Coronary artery (tissue), 2 donors: ENCODE measurements around the gene CCDC40.

Source experiments
- DNase-seq: peaks from one replicate; pipeline ENCODE4 v3.0.0-alpha.2; 2017; ENCODE audit warnings: low spot score
- H3K27ac ChIP-seq, 2 donors: fragments of 200-600 bp; sonication (generic); one replicate each; pipeline ENCODE4 v1.5.1; 2016 to 2019
- H3K4me3 ChIP-seq: fragments of 200-600 bp; sonication (generic); 2 replicates; pipeline ENCODE4 v1.5.1; 2016; ENCODE audit warnings: mild to moderate bottlenecking, moderate library complexity
- CTCF ChIP-seq: fragments of 200-600 bp; sonication (generic); IDR thresholded peaks from one replicate; pipeline ENCODE4 v1.5.1; 2019; ENCODE audit warnings: antibody characterized with exemption

The CCDC40 gene

GRCh38 chr17:80141463-80142165 lies 105.2 kb downstream of the CCDC40 start:
- no peak for DNase-seq
- H3K4me3 ChIP-seq: no peak overlapping the region
- TF ChIP-seq CTCF: no peak
- no peak overlapping the region for H3K27ac ChIP-seq

DNA sequence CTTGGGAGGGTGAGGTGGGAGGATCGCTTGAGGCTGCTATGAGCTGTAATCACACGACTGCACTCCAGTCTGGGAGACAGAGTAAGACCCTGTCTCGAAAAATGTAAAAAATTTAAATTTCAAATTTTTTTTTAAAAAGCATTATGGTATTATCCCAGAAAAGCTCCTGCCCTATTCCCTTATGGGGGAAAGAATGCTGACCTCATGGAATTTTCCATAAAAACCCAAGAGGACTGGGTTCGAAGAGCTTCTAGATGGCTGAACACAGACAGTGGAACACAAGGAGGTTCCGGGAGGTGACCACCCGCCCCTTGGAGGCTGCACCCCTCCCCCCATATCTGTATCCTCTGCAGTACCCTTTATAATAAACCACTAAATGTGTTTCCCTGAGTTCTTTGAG lies 106.5 kb downstream of the CCDC40 start:
- Histone ChIP-seq H3K4me3 (no peak overlapping the region), H3K27ac (no peak overlapping the region)
- no peak for TF ChIP-seq CTCF
- no peak for DNase-seq

DNA sequence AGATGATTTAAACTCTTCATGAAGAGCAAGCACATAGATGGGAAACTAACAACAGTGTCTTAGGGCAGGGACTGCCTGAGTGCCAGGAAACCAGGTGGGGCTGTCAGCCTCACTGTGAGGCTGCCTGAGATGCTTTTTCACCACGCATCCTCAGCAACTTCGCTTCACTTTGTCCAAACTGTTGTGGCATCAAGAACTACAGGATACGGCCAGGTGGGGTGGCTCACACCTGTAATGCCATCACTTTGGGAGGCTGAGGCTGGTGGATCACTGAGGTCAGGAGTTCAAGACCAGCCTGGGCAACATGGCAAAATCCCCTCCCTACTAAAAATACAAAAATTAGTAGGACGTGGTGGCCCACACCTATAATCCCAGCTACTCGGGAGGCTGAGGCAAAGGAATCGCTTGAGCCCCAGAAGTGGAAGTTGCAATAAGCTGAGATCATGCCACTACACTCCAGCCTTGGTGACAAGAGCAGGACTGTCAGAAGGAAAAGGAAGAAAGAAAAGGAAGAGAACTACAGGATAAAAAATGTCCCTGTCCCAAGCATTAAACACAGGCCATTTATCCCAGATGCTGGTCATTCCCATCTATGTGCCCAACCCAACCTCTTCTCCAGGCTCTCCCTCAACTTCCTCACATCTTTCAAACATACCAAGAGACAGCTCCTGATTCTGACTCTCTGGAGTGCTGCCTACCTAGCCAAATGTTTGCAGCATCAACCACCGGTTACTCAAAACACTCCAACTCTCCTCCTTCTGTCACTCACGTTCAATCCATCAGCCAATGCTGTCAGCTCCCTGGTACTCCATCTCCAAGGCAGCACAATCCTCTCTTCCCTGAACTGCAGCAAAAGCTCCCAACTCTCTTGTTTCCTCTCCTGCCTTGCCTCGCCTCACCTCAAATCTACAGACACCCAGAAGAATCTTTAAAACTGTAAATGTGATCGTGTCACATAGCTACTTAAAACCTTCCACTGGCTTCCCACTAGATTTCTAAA lies 108.9 kb downstream of the CCDC40 start:
- peak overlapping the region in 1 of 2 donors; percentile 96 for H3K27ac ChIP-seq
- TF ChIP-seq CTCF: no peak
- peak overlapping the region; percentile 89 for H3K4me3 ChIP-seq
- no peak for DNase-seq

DNA sequence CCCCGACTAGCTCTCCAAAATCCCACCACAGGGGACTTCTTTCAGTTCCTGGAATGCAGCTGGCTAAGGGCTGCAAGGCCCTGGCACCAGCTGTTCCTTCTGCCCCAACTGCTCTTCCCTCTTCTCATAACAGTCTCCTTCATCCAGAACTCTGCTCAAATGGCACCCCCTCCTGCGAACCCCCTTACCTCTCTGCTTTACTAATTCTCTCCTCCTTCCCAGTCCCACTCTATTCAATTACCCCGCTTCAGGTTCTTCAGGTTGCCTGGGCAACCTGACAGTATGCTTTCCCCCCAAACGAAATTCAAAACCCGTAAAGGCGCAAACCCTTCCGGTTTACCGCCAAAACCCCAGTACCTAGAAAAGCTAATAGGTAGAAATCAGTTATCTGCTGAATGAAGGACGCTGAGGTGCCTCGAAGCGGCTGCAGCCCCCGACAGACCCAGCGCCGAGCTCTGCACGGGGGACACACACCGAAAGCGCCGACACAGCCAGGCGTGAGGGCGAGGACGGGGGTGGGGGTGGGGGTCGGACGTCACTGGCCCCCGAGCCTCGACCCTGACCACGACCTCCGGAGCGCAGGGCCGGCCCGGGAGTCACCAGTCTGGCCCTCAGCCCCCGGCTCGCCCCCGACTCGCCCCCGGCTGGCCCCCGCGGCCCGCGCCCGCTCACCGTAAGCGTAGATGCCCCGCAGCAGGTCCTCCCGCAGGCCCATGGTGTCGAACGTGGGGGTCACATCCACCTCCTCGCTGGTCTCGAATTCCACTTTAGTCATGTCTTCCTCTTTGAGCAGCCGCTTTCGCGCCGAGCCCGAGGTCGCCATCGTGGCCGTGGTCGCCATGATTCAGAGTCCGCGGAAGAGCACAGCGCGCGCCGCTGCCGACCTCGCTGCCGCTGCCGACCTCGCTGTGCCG lies 109.9 kb downstream of the CCDC40 start:
- Histone ChIP-seq H3K27ac (peak overlapping the region; percentile 88 to 96), H3K4me3 (peak overlapping the region; percentile 89)
- DNase-seq: no peak
- TF ChIP-seq CTCF: no peak

DNA sequence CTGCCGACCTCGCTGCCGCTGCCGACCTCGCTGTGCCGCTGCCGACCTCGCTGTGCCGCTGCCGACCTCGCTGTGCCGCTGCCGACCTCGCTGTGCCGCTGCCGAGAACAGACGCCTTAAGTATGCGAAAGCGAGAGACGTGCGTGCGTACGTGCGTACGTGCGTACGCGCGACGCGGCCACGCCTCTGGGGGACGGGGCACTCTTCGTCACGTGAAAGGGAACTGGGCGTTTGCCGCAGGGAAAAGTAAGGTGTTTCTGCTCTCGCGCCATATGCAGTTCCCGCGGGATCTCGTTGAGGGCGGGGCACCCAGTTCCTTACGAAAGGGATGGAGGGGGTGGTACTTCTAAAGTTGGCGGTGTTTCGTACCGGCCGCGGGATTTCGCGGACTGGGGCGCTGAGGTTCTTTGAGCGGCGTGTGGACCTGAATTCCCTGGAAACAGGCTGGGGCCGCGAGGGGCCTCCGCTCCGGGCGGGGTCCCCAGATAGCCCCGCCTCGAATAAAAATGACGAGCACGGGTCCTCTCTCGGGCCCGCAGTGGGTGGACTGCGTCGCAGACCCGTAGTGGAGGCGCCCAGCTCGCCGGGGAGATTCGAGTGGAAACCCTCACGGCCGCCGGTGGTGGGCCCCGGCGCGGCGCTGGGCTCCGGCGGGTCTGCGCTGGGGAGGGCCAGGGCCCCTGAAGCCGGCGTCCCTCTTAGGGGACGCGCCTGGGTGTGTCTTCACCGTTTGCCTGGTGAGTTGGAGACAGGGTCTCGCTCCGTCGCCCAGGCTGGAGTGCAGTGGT lies 110.8 kb downstream of the CCDC40 start, which contains the start of gene EIF4A3:
TSS of gene EIF4A3 (minus strand) at position 94 of the 788 bp plus-strand sequence. CDS start 167 bp downstream, outside the sequence.
- peak within 1 kb of the TSS; percentile 90 to 96 for H3K27ac ChIP-seq
- H3K4me3 ChIP-seq: peak within 1 kb of the TSS; percentile 89
- DNase-seq: peak; percentile 98
- TF ChIP-seq CTCF: no peak
